CD4-positive, CD25-positive, alpha-beta regulatory T cell (primary cell): Measurements from ENCODE around the gene DAGLA. TPM values are rescaled to one million over a fixed set of nuclear protein-coding genes. Genes with fewer than 3 reads are reported as not detected.
"Not testable (repeated sequence)": the region's sequence is repeated elsewhere in the genome, so short reads cannot be mapped to it uniquely, and the experiment has no call there.

ENCODE experiments used
- ATAC-seq, 2 donors: fragments of 150-1000 bp; cut with Tn5 transposase; one replicate each; pipeline ENCODE4 v1.10.0; 2021; ENCODE audit warnings: low read depth in 2 of 2, moderate number of reproducible peaks in 2 of 2, moderate library complexity in 1 of 2
- DNase-seq, 3 donors: peaks; one replicate each; pipeline versions ENCODE4 v3.0.0 to v3.0.0-alpha.2; 2012 to 2022; ENCODE audit warnings: mixed read lengths in 1 of 3
- H3K27ac ChIP-seq: one replicate; pipeline ENCODE4 v1.7.0; 2013; ENCODE audit warnings: mild to moderate bottlenecking, low read length; ENCODE audit not compliant: insufficient read depth, poor library complexity, severe bottlenecking
- H3K27me3 ChIP-seq: one replicate; pipeline ENCODE4 v1.7.0; 2013; ENCODE audit warnings: low read length; ENCODE audit not compliant: control insufficient read depth, insufficient read depth
- H3K36me3 ChIP-seq: one replicate; pipeline ENCODE4 v1.7.0; 2013; ENCODE audit warnings: mild to moderate bottlenecking, low read length, moderate library complexity; ENCODE audit not compliant: control insufficient read depth, insufficient read depth
- H3K4me1 ChIP-seq: 2 replicates; pipeline ENCODE4 v1.7.0; 2013; ENCODE audit warnings: mild to moderate bottlenecking, low read length; ENCODE audit not compliant: insufficient read depth, control insufficient read depth, poor library complexity, severe bottlenecking
- H3K4me3 ChIP-seq: one replicate; pipeline ENCODE4 v1.7.0; 2013; ENCODE audit warnings: low read depth, mild to moderate bottlenecking, low read length, moderate library complexity
- H3K9me3 ChIP-seq, 2 experiments: 1 replicate in 1 of 2; 2 replicates in 1 of 2; pipeline ENCODE4 v1.7.0; 2013; ENCODE audit warnings: low read length in 2 of 2, mild to moderate bottlenecking in 1 of 2, moderate library complexity in 1 of 2; ENCODE audit not compliant: control insufficient read depth in 2 of 2
- H3K27ac Mint-ChIP-seq, 3 donors: one replicate each; pipeline ENCODE4 v1.8.0; 2020 to 2022; ENCODE audit warnings: mild to moderate bottlenecking in 3 of 3, mixed read lengths in 3 of 3, moderate library complexity in 2 of 3
- H3K27me3 Mint-ChIP-seq: one replicate; pipeline ENCODE4 v1.8.0; 2022; ENCODE audit warnings: mild to moderate bottlenecking, mixed read lengths
- H3K36me3 Mint-ChIP-seq: one replicate; pipeline ENCODE4 v1.8.0; 2020; ENCODE audit warnings: mixed read lengths
- H3K4me1 Mint-ChIP-seq, 4 donors: one replicate each; pipeline ENCODE4 v1.8.0; 2020 to 2022; ENCODE audit warnings: mixed read lengths in 4 of 4, mild to moderate bottlenecking in 1 of 4
- H3K4me3 Mint-ChIP-seq, 4 donors: one replicate each; pipeline ENCODE4 v1.8.0; 2020 to 2022; ENCODE audit warnings: mild to moderate bottlenecking in 4 of 4, mixed read lengths in 4 of 4, moderate library complexity in 3 of 4
- H3K9me3 Mint-ChIP-seq, 7 donors: one replicate each; pipeline ENCODE4 v1.8.0; 2020 to 2022; ENCODE audit warnings: mixed read lengths in 7 of 7, mild to moderate bottlenecking in 3 of 7, moderate library complexity in 2 of 7
- polyA plus RNA-seq, 4 donors: library from polyadenylated mRNA; unstranded; fragments of 300-500 nt; fragmentation: Illumina TruSeq; gene quantifications; one replicate each; pipeline ENCODE4 v1.2.3, GENCODE V29; 2021
- total RNA-seq: library from RNA; stranded (reverse); gene quantifications from one replicate; pipeline ENCODE4 v1.2.3, GENCODE V29; 2022

The DAGLA gene
- total and polyA plus RNA-seq, 5 donors from 2014 or later = 0.08 to 0.94 (median 0.10) TPM; not detected in 2

DNA sequence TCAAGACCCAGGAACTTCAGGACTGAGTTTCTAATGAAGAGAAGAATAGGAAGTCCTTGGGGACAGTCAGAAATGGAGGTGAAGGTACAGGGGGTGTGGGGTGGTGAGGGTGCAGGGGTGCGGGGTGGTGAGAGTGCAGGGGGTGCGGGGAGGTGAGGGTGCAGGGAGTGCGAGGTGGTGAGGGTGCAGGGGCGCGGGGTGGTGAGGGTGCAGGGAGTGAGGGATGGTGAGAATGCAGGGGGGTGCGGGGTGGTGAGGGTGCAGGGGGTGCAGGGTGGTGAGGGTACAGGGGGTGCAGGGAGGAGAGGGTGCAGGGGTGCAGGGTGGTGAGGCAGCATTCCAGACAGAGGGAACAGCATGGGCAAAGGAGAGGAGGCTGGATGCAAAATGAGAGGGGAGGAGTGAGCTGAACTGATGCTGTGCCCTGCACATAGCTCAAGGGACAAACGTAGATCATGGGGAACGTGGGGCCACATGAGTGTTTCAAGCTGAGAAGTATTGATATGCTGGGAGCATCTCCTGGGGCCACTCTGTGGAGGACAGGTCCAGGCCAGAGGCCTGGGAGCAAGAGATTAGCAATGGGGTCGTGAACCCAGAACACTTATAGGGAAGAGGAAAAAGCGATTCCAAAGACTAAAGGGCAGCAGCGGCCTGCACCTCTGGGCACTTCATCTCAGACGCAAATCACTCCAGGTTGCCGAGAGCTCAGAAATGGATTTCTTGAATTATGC is 23.7 kb upstream of the DAGLA start:
- H3K27me3 ChIP-seq = no peaks in the 10 kb centered on the region
- no peak overlapping the region for H3K27ac ChIP-seq
- H3K36me3 ChIP-seq = no peaks in the 10 kb centered on the region
- ATAC-seq (no peak), DNase-seq (no peak)
- H3K4me1 ChIP-seq = no peaks in the 10 kb centered on the region
- H3K4me1 Mint-ChIP-seq = no peaks in the 10 kb centered on the region
- peaks cover 21% of the 10 kb centered on the region for H3K27me3 Mint-ChIP-seq
- H3K4me3 Mint-ChIP-seq = no peak overlapping the region
- no peak overlapping the region for H3K4me3 ChIP-seq
- no peak overlapping the region for H3K27ac Mint-ChIP-seq
- H3K9me3 ChIP-seq = no peaks in the 10 kb centered on the region
- no peaks in the 10 kb centered on the region for H3K36me3 Mint-ChIP-seq
- no peaks in the 10 kb centered on the region for H3K9me3 Mint-ChIP-seq

- H3K4me3 ChIP-seq = no peak overlapping the region
- no peak overlapping the region for H3K27ac Mint-ChIP-seq
- no peak for ATAC-seq
These were observed 22.5 kb upstream of the DAGLA start for GRCh38 chr11:61657566-61658290.

DNA sequence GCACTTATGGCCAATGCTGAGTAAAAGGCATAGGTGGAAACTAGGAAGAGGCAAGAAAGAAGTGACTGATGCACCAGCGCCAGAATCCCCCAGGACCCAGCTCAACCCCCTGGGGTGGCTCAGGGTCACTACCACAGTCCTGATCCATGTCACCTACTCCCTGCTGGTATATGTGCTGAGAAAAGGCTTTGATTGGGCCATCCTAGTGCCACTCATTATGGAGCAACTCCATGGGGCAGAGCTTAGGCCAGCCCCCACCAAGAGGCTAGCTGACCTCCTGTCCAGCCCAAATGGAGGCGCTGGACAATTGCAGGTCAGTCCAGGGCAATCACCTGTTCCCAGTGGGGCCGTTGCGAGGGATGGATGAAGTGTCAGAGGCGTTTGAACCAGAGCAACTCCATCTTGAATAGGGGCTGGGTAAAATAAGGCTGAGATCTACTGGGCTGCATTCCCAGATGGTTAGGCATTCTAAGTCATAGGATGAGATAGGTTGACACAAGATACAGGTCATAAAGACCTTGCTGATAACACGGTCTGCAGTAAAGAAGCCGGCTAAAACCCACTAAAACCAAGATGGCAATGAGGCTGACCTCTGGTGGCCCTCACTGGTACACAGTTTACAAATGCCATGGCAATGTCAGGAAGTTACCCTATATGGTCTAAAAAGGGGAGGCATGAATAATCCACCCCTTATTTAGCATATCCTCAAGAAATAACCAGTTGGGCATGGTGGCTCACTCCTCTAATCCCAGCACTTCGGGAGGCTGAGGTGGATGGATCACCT is 20.6 kb upstream of the DAGLA start:
- H3K27ac Mint-ChIP-seq = peak overlapping the region in 1 of 3 donors; percentile 89
- H3K36me3 Mint-ChIP-seq = no peaks in the 10 kb centered on the region
- peaks cover 13% of the 10 kb centered on the region for H3K27me3 Mint-ChIP-seq
- Histone ChIP-seq H3K4me1 (no peaks in the 10 kb centered on the region), H3K27me3 (no peaks in the 10 kb centered on the region), H3K36me3 (no peaks in the 10 kb centered on the region), H3K4me3 (no peak overlapping the region), H3K9me3 (no peaks in the 10 kb centered on the region), H3K27ac (no peak overlapping the region)
- H3K4me3 Mint-ChIP-seq = no peak overlapping the region
- H3K9me3 Mint-ChIP-seq = no peaks in the 10 kb centered on the region
- no peak for ATAC-seq
- no peaks in the 10 kb centered on the region for H3K4me1 Mint-ChIP-seq
- DNase-seq = no peak

More at GRCh38 chr11:61657566-61658290, 22.5 kb upstream of the DAGLA start:
- H3K9me3 ChIP-seq = no peaks in the 10 kb centered on the region
- Mint-ChIP-seq H3K27me3 (peaks cover 21% of the 10 kb centered on the region), H3K9me3 (no peaks in the 10 kb centered on the region), H3K4me1 (no peaks in the 10 kb centered on the region), H3K4me3 (no peak overlapping the region), H3K36me3 (no peaks in the 10 kb centered on the region)
- DNase-seq = no peak
- H3K4me1 ChIP-seq = no peaks in the 10 kb centered on the region
- H3K27ac ChIP-seq = no peak overlapping the region
- no peaks in the 10 kb centered on the region for H3K36me3 ChIP-seq
- H3K27me3 ChIP-seq = no peaks in the 10 kb centered on the region

GRCh38 chr11:61660997-61661396 is 19.2 kb upstream of the DAGLA start:
- H3K27ac ChIP-seq, ATAC-seq, H3K36me3 Mint-ChIP-seq, H3K27ac Mint-ChIP-seq, H3K4me3 ChIP-seq, H3K9me3 Mint-ChIP-seq, H3K27me3 ChIP-seq, H3K27me3 Mint-ChIP-seq, H3K4me1 Mint-ChIP-seq, H3K4me1 ChIP-seq, H3K36me3 ChIP-seq, H3K9me3 ChIP-seq, H3K4me3 Mint-ChIP-seq, DNase-seq: not testable (repeated sequence)

DNA sequence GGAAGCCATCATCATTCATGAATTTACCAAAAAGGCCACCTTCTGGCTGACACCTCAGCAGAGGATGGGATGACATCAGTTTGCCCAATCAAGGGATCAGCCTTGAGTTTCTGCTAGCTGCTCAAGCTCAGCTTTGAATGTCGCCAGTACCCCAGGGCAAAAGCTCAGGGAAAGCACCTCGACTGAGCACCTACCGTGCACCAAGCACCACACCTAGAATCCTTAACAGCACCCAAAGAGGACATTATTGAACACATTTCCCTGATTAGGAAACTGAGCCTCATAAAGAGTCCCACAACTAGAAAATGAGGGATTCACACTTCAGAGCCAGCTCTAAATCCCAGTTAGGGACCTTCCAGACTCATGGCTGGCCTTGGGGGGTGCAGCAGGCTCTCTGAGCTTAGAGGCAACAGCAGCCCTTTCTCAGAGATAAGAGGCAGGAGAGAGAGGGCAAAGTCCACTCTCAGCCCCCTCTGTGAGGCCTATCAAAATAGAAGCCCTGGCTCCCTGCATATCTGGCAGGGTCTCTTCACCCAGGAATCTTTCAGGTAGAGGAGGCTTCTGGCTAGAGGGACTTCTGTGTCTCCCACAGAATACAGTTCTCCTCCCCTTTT is 13.4 kb upstream of the DAGLA start:
- Histone ChIP-seq H3K36me3 (no peaks in the 10 kb centered on the region), H3K4me1 (no peaks in the 10 kb centered on the region), H3K9me3 (no peaks in the 10 kb centered on the region), H3K4me3 (no peak overlapping the region), H3K27ac (no peak overlapping the region), H3K27me3 (no peaks in the 10 kb centered on the region)
- DNase-seq (no peak), ATAC-seq (no peak)
- Mint-ChIP-seq H3K27me3 (peaks cover 20% of the 10 kb centered on the region), H3K27ac (no peak overlapping the region), H3K4me3 (no peak overlapping the region), H3K36me3 (no peaks in the 10 kb centered on the region), H3K4me1 (no peaks in the 10 kb centered on the region), H3K9me3 (peaks cover 0 to 1% (median 0%) of the 10 kb centered on the region in 7 donors)

- Mint-ChIP-seq H3K27ac (no peak overlapping the region), H3K4me3 (no peak overlapping the region), H3K27me3 (peaks cover 20% of the 10 kb centered on the region), H3K9me3 (peaks cover 0 to 1% (median 0%) of the 10 kb centered on the region in 7 donors), H3K36me3 (no peaks in the 10 kb centered on the region), H3K4me1 (no peaks in the 10 kb centered on the region)
- DNase-seq (no peak), ATAC-seq (no peak)
- no peaks in the 10 kb centered on the region for H3K9me3 ChIP-seq
- H3K36me3 ChIP-seq = no peaks in the 10 kb centered on the region
- no peak overlapping the region for H3K4me3 ChIP-seq
- H3K4me1 ChIP-seq = no peaks in the 10 kb centered on the region
- no peak overlapping the region for H3K27ac ChIP-seq
- no peaks in the 10 kb centered on the region for H3K27me3 ChIP-seq
These were observed 12.4 kb upstream of the DAGLA start for GRCh38 chr11:61667684-61668305.

- H3K4me3 Mint-ChIP-seq = no peak overlapping the region
- Histone ChIP-seq H3K4me3 (no peak overlapping the region), H3K36me3 (no peaks in the 10 kb centered on the region), H3K27me3 (no peaks in the 10 kb centered on the region), H3K4me1 (no peaks in the 10 kb centered on the region), H3K27ac (no peak overlapping the region), H3K9me3 (no peaks in the 10 kb centered on the region)
- no peaks in the 10 kb centered on the region for H3K4me1 Mint-ChIP-seq
- DNase-seq (no peak), ATAC-seq (no peak)
- H3K27me3 Mint-ChIP-seq = peaks cover 20% of the 10 kb centered on the region
- H3K36me3 Mint-ChIP-seq = no peaks in the 10 kb centered on the region
- H3K9me3 Mint-ChIP-seq = peaks cover 0 to 1% (median 0%) of the 10 kb centered on the region in 7 donors
- peak overlapping the region in 1 of 3 donors; percentile 73 for H3K27ac Mint-ChIP-seq
These were observed 10.8 kb upstream of the DAGLA start for GRCh38 chr11:61669417-61669816.
